Activated CD4-positive, alpha-beta T cell treated with anti-CD3 and anti-CD28 coated beads for 48 hours (primary cell): ENCODE results near the gene RHBDL3.
"Not testable (repeated sequence)": the region's sequence is repeated elsewhere in the genome, so short reads cannot be mapped to it uniquely, and the experiment has no call there.

Experiments used
- DNase-seq: peaks from one replicate; pipeline ENCODE4 v3.0.0-alpha.2; 2020

RHBDL3 gene

DNA sequence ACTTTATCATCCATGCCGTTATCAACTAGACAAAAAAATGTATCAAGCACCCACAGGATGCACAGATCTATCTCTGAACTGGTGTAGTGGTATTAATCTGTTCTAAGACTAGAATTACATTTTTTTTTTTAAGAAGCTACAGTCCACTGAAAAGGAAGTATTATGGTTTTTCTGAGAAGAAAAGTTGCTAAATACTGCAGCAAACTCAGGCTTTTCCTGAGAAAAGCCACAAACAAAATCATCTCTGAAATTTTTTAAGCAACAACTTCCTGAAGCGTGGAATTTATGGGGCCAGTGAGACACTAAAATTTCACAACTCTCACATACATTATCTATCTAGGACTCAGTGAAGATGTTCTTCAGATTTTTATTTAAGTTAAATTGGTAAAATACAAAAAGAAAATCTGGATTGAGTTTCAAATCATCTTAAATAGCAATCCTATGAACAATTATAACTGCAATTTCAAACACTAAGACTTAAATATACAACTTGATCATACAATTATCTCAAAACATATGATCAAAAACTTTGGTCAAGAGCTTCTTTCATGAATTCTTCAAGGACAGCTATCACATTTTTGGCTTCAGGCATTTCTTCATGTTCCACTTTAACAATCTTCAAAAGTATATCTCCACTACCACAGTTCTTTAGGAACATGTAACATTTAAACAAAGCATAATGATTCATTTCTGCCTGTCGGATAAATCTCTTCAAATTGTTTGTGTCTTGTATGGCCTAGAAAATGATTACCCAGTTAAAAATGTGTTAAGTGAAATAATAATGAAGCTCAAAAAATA is 65.8 kb downstream of the RHBDL3 start:
- DNase-seq: no peak

DNA sequence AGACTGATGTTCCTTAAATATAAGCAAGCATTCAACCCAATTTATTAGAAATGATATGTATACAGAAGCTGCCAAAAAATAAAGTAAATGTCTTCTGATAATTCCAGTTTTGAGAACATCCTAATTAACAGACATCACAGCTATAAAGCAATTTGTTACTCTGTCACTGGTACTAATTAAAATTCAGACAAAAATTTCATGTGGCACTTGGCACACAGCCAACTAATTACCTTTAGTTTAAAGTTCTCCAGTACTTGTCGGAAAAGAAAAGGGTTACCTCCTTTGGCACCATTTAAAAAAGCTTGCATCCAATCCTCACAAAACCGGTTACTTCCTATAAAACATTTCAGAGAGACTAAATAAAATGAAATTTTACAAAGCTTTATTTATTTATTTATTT is 67.6 kb downstream of the RHBDL3 start:
- no peak for DNase-seq

DNA sequence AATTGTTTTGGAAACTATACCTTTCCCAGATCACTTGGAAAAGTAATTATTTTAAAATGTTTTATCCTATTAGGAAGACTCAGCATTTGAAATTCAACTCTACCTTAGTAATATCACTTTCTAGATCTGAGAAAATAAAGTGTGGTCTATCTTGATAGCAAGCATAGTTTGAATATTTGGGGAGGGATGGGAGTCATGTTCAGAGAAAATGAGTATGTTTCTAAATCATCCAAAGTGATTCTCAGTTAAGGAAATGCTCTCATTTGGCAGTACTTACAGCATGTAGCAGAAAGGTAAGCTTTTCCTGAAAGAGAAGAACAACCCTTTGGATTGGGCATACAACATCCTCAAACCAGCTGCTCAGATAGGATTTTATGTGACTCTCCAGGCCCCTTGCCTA is 69.4 kb downstream of the RHBDL3 start:
- DNase-seq: no peak

DNA sequence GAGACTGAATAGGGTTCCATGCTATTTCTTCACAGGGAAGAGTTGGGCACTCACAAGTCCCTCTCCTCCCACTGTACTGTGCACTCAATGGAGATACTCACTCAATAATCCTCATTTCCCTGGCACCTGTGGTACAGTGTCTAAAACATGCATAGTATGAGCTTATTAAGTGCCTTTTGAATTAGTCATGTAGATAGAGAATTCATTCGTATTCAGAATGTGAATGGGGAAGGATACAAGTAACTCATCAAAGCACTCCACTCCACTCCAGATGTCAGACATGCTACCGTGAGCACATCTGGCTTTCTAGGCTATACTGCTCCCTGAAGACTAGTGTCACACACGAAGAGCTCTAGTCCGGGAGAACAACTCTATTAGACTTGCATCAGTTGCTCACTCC is 70.1 kb downstream of the RHBDL3 start:
- DNase-seq: no peak

DNA sequence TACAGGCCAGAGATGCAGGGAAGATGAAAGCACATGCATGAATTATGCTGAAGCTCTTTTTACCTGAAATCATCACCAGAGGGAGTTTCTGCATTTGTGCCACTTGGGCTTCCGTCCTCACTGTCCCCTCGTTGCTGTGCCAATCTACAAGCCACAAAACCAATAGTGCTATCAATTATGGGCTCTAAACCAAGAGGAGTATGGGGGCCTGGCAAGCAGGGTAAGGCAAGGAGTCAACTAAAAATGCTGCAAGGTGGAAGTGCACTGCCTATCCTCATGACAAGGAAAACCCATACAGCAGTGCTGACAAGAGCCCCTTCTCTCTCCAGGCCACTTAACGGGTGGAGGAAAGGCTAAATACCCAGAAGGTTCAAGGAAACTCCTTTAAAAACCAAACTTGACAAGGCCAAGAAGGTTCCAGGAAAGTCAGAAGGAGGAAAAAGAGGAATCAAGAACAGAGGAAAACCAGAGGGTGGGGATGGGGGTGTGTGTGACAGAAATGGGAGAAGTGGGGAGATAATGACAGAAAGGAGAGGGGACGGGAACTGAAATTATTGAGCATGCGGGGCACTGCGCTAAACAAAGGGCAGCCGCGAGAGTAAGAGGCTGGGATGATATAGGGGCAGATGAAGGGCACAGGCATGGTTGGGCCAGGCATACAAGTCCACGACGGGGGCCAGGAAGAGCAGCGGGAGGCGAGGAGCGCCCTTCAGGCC is 75.7 kb downstream of the RHBDL3 start:
- peak; percentile 62 for DNase-seq

DNA sequence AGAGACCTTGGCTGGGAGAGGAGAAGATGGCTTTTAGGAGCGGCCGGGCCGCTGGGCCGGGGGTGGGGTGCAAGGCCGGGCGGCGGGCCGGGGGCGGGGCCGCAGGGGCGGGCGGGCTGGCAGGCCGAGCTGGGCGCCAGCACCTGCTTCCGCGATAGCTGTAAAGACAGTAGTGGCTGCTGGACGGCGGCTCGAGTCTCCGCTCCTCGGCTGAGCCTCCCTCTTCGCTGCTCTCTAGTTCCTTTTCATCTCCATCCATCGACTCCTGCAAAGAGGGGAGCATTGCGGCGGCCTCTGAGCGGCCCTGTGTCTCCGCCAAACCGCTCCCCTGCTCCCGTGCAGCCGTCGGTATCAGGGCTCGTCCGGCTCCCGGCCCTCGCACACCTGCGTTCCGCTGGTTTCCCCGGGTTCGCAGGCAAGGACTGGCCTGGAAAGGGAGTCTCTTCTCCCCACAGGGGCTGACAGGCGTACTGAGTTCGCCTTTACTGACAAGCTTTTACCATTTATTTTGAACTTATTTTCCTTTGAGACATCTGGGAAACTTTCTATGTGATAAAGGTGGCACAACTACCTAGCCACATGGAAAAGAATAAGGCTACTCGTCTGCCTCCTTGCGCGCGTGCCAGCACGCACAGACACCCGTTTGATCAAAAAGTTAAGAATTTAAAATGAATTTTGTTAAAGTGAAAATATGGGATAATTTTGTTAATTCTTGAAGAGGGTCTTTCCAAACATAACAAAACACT is 76.4 kb downstream of the RHBDL3 start, which contains the start of gene C17orf75:
Gene C17orf75, minus strand, starts transcription at position 317 of the 746 bp plus-strand sequence. Its CDS starts 34 bp downstream, at position 283.
- DNase-seq: peak; percentile 91

DNA sequence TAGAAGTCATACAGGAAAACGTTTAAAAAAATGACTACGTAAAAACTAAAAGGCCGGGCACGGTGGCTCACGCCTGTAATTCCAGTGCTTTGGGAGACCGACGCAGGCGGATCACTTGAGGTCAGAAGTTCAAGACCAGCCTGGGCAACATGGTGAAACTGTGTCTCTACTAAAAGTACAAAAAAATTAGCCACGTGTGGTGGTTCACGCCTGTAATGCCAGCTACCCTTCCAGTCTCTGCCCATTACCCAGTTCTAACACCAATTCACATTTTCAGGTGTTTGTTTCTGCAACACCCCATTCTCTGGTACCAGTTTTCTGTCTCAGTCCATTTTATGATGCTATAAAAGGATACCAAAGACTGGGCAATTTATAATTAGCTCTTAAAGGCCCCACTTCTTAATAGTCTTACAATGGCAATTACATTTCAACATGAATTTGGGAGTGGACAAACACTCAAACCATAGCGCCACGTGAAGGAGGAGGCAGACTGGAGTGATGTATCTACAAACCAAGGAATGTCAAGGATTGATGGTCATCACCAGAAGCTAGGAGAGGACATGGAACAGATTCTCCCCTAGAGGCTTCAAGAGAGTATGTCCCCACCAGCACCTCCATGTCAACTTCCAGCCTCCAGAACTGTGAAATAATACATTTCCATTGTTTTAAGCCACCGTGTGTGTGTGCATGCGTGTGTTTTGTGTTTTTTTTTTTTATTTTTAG is 77.1 kb downstream of the RHBDL3 start:
- no peak for DNase-seq

DNA sequence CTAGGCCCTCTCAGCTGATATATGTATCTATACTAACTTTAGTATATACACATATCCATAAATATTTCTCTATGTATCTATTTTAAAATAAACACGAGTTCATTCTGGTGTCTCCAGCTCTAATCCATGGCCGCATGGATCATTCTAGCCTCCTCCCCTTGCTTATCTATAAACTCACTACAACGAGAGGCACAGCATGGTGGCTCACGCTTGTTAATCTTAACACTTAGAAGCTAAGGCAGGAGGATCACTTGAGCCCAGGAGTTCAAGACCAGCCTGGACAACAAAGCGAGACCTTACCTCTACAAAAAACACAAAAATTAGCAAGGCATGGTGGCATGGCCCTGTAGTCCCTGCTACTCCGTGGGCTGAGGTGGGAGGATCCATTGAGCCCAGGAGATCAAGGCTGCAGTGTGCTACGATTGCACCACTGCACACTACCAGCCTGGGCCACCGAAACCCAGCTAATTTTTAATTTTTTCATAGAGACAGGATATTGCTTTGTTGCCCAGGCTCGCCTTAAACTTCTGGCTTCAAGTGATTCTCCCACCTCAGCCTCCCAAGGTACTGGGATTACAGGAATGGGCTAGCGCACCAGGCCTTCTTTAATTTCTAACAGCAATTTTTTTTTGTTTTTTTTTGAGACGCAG is 80.4 kb downstream of the RHBDL3 start:
- DNase-seq: no peak

DNA sequence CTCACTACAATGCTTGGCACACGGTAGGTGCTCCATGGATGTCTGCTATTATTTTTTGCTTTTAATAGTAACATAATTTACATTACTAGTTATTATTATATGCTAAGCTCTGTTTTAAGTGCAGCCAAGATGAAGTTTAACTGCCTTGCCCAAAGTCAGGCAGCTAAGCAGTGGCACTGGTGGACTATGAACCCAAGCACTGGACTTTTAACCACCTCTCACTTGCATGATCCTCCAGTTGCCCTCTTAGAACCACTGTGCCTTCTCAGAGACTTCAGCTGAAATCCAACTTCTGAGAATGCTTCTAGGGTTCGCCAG is 82.8 kb downstream of the RHBDL3 start:
- no peak for DNase-seq

DNA sequence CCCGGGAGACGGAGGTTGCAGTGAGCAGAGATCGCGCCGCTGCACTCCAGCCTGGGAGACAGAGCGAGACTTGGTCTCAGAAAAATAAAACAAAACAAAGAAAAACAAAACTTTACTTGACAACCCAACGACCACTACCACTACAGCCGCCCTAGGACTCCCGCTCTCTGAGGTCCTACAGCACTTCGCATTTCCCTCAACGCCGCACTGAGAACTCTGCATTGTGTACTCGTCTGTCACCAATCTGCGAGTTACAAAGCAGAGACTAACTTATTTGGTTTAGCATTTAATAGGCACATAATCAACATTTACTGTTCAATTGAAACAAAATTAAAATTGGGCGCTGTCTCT is 83.8 kb downstream of the RHBDL3 start:
- peak; percentile 13 for DNase-seq

DNA sequence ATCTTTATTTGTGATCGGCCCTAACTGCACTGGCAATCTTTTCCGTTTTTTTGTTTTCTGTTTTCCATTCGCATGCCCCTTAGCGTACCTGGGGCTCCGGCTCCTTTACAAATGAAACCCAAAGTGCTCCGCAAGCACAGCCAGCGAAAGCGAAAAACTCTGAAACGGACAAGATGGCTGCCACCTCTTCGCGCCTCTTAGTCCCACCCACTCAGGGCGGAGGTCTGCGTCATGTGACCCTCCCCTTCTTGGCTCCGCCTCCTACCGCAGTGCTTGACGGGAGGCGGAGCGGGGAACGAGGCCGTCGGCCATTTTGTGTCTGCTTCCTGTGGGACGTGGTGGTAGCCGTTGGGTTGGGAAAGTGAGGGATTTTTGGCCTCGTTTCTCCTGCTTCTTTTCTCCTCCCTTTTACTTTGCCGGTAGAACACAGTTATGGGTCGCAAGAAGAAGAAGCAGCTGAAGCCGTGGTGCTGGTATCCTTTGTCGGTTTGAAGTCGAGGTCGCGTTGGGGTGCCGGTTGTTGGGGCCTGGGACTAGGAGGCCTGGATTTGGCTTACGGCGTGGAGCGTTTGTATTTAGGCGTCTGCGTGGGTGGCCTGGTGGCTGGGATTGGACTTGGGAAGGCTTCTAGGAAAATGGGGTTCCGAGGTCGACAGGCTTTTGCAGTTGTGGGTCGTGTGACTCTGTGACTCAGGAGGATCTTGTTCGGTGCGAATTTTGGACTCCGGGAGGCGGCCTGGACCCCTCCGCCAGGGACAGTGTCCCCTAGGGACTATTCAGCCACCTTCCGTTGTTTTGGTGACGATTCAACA is 84.4 kb downstream of the RHBDL3 start, which contains the start of gene ZNF207:
Gene ZNF207, plus strand, starts transcription at position 304 of the 812 bp plus-strand sequence. Its CDS starts 129 bp downstream, at position 433.
- DNase-seq: peak; percentile 97

DNA sequence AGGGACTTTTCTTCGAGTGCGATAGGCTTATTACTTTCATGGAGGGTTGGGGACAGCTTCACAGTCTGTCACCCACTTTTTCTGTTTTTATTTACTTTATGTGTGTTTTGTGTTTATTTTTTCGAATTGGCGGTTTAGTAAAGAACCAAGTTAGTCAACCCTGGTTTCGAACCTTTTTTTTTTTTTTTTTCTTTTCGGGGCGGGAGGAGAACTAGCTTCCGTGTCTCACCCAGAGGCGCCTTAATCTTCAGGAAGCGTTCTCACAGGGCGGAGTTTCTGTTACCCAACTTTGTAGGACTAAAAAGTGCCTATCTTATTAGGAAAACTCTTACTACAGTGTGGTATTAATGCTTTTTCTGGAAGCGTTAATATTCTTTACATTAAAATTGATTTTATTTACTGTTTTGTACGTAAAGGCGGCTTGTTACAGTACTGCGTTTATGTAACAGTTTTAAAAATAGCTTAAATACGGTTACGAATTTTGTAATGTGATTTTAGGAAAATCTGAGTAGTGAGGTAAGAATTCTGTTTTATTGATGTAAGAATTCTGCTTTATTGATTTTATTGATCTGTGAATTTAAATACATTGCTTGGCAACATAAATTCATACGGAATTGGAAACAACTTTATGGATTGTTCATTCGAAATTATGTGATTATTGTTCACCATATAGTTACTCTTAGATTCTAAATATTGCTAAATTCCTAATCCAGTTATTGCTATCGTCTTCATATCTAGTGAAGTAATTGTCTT is 85.2 kb downstream of the RHBDL3 start:
- DNase-seq: peak; percentile 51

DNA sequence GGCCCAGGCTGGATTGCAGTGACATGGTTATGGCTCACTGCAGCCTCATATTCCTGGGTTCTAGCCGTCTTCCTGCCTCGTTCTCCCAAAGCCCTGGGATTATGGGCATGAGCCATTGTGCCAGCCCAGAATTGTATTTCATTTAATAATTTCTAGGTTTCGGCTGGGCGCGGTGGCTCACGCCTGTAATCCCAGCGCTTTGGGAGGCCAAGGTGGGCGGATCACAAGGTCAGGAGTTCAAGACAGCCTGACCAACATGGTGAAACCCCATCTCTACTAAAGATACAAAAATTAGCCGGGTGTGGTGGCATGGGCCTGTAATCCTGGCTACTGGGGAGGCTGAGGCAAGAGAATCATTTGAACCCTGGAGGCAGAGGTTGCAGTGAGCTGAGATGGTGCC is 87.1 kb downstream of the RHBDL3 start:
- not testable (repeated sequence) for DNase-seq

DNA sequence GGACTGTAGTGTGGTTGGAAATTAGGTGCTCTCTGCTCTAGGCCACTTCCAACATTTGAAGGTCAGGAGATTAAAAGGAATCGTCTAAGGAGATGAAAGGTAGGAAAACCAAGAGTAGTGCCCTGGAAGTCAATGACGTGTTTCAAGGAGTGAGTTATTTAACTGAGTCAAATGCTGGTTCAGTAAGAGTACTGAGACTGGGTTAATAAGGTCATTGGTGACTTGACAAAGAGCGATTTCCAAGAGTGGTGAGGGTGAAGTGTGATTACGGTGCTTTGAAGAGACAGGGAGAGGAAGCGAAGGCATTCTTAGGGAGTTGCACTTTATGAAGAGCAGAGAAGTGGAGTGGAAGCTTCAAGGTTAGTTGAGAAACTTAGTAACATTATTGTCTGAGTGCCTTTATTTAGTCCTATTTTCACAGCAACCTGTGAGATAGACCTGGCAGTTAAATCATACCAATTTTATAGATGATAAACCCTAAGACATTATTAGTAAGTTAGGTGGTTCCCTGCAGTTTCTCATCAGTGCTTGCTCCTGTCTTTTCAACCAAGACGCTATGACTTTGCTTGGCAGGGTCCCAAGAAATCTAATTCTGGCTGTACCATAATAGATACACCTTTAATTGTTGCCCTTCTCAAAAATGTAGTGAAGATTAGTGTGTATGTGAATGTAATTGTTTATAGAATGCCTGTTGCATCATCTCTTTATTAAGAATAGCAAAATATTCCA is 90.2 kb downstream of the RHBDL3 start:
- no peak for DNase-seq

DNA sequence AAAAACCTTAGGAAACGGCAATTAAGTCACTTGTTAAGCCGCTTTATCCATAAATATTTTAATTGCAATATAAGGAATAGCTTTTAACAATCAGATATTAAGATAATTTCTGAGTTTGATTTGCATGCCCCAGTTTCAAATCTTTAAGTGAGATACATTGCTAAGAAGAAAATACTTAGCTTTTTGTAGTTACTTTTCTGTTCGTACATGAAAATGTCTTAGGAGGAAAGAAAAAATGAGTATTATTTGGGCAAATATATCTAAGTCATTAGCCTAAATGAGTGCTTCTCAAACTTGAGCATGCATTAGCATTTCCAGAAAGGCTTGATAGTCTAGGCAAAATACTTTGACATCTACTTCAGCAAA is 90.7 kb downstream of the RHBDL3 start:
- no peak for DNase-seq

DNA sequence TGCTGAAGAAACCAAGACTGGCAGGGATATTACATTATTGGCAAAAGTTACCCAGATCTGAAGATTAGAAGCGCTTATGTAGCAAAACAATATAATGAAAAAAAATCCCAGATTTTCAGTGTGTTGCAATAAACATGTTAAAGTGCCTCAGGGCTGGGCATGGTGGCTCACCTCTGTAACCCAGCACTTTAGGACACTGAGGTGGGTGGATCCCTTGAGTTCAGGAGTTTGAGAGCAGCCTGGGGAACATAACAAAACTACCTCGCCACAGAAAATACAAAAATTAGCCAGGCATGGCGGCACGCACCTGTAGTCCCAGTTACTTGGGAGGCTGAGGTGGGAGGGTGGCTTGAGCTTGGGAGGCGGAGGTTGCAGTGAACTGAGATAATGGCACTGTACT is 91.1 kb downstream of the RHBDL3 start:
- DNase-seq: no peak

DNA sequence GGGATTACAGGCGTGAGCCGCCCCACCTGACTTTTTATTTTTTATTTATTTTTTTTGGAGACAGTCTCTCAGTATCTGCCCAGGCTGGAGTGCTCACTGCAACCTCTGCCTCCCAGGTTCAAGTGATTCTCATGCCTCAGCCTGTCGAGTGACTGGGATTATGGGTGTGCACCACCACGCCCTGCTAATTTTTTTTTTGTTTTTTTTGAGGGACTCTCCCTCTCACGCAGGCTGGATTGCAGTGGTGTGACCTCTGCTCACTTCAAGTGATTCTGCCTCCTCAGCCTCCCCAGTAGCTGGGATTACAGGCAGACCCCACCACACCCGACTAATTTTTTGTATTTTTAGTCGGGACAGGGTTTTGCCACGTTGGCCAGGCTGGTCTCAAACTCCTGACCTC is 92.0 kb downstream of the RHBDL3 start:
- DNase-seq: no peak

DNA sequence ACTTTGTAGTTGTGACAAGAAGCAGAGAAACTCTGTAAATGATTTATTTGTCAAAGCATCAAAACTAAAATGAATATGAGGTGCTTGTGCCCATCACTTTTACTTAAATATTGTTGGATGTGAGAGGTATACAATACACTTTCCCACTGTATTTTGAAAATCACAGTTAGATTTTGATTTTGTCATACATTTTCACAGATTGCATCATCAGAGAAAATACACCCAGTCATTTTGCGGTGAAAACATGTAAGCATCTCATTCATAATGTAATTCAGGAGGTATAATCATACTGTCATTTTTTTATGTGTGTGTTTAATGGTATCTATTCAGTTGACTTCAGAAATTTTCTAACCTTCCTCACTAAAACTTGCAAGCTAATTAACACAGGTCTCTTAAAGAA is 95.6 kb downstream of the RHBDL3 start:
- no peak for DNase-seq

DNA sequence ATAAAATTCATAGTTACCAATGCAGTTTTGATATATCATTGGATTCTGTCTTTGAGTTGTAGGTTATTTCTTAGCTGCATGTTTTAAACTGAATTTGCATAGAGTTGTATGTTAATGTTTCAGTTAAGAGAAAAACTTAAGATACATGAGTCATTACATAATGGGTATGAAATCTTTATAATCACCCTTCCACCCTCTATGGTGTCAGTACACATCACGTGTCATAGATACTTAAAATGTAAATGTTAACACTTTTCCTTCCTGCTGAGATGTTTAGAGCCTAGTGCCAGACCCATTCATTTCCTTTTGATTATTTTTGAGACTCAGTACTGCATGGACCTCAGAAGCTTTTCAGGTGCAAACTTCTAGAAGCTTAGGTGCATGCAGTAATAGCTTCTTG is 104.8 kb downstream of the RHBDL3 start:
- no peak for DNase-seq
